ENCODE results near the gene VPS37C. TPM values are rescaled to one million over a fixed set of nuclear protein-coding genes. Genes with fewer than 3 reads are reported as not detected.
A peak's percentile ranks its signal among the peaks of the same experiment; 100 is the strongest.

VPS37C gene
- total RNA-seq, 1 experiment from 2014 or later: 24.0 TPM

DNA sequence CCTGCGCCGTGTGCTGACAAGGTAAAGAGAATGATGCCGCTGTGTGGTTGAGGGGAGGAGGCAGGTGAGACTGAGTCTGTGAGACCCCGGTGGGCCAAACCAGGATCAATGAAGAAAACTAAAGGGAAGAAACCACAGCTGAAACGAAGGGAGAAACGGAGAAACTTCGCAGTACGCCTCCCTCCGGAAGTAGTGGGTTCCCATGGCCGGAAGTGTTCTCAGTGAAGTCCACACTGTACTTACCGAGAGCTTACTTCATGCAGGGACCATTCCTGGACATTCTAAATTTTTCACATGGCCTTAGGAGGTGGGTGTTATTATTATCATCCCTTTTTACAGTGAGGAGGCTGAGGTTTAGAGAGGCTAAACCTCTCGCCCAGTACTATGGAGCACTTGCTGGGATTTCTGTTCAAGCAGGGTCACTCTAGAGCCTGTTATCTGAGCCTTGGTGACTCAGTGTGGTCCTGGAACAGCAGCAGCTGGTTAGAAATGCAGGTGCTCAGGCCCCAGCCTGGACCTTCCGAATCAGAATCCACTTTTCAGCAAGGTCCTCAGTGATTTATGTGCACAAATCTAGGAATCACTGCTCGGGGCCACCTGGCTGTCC lies 41.0 kb downstream of the VPS37C start:
- no peaks in the 10 kb centered on the region for H3K36me3 ChIP-seq (ENCODE audit: control insufficient read depth, insufficient read depth, low read length)
- no peak overlapping the region for H3K4me3 ChIP-seq (ENCODE audit: low read depth in 2 of 2, low read length in 2 of 2)
- no TSS peak for BruUV-seq (replicated peaks)
- no peak for TF ChIP-seq SIN3A (IDR thresholded peaks at IDR 0.05; ENCODE audit: borderline replicate concordance, insufficient read depth, low read depth, low read length)
- TF ChIP-seq, protein P1, sequence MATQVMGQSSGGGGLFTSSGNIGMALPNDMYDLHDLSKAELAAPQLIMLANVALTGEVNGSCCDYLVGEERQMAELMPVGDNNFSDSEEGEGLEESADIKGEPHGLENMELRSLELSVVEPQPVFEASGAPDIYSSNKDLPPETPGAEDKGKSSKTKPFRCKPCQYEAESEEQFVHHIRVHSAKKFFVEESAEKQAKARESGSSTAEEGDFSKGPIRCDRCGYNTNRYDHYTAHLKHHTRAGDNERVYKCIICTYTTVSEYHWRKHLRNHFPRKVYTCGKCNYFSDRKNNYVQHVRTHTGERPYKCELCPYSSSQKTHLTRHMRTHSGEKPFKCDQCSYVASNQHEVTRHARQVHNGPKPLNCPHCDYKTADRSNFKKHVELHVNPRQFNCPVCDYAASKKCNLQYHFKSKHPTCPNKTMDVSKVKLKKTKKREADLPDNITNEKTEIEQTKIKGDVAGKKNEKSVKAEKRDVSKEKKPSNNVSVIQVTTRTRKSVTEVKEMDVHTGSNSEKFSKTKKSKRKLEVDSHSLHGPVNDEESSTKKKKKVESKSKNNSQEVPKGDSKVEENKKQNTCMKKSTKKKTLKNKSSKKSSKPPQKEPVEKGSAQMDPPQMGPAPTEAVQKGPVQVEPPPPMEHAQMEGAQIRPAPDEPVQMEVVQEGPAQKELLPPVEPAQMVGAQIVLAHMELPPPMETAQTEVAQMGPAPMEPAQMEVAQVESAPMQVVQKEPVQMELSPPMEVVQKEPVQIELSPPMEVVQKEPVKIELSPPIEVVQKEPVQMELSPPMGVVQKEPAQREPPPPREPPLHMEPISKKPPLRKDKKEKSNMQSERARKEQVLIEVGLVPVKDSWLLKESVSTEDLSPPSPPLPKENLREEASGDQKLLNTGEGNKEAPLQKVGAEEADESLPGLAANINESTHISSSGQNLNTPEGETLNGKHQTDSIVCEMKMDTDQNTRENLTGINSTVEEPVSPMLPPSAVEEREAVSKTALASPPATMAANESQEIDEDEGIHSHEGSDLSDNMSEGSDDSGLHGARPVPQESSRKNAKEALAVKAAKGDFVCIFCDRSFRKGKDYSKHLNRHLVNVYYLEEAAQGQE (IDR thresholded peaks at IDR 0.05; ENCODE audit: insufficient read depth in 1 of 2, low read depth in 2 of 2, low read length in 1 of 2): no peak
- no peak for TF ChIP-seq TCF7L2 (IDR thresholded peaks at IDR 0.05; ENCODE audit: low read depth, low read length)
- TF ChIP-seq POLR2AphosphoS5 (IDR thresholded peaks at IDR 0.05; ENCODE audit: low read depth, low read length): no peak
- TF ChIP-seq, protein P2, sequence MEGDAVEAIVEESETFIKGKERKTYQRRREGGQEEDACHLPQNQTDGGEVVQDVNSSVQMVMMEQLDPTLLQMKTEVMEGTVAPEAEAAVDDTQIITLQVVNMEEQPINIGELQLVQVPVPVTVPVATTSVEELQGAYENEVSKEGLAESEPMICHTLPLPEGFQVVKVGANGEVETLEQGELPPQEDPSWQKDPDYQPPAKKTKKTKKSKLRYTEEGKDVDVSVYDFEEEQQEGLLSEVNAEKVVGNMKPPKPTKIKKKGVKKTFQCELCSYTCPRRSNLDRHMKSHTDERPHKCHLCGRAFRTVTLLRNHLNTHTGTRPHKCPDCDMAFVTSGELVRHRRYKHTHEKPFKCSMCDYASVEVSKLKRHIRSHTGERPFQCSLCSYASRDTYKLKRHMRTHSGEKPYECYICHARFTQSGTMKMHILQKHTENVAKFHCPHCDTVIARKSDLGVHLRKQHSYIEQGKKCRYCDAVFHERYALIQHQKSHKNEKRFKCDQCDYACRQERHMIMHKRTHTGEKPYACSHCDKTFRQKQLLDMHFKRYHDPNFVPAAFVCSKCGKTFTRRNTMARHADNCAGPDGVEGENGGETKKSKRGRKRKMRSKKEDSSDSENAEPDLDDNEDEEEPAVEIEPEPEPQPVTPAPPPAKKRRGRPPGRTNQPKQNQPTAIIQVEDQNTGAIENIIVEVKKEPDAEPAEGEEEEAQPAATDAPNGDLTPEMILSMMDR (IDR thresholded peaks at IDR 0.05): no peak
- H3K9me3 ChIP-seq (ENCODE audit: control insufficient read depth, insufficient read depth, low read depth, low read length): no peaks in the 10 kb centered on the region
- no peaks in the 10 kb centered on the region for H3K27me3 ChIP-seq (ENCODE audit: control insufficient read depth, insufficient read depth, low read length)
- in situ Hi-C loops (cut with HindIII; ENCODE audit: low pct_unique_long_range_greater_than_20kb, low sequenced_read_pairs): no loop called here
- ATAC-seq: 0 out of 2 replicates have a peak, but pooled peaks have one; percentile 25
- no peak overlapping the region for H3K27ac ChIP-seq (ENCODE audit: low read length)
- ChIA-PET POLR2A (no interaction called here), CTCF (no interaction called here)
- peaks cover 3% of the 10 kb centered on the region for H3K4me1 ChIP-seq (ENCODE audit: control insufficient read depth, insufficient read depth, low read length)
- intact Hi-C loops (cut with micrococcal nuclease; ENCODE audit: unreplicated experiment): no loop called here
- DNase-seq (ENCODE audit: low read depth, low spot score): no peak

DNA sequence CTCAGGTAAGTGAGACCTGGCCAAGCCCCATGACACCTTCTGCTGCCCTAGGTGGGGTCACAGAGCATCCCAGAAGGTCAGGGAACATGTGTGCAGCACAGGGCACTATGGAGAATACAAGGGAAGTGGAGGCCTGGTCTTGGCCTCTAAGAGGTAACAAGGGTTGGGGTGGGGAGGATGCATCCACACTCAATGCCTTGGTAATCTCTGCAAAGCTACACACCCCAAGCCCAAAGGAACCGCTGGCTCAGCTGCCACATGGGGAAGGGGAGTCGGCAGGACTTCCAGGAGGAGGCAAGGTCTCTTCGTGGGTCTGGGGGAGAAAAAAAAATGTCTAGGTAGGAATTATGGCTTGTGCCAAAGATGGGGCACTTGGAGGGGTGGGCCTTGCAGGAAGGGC lies 41.7 kb downstream of the VPS37C start:
- ChIA-PET POLR2A (no interaction called here), CTCF (no interaction called here)
- Histone ChIP-seq H3K4me3 (ENCODE audit: low read depth in 2 of 2, low read length in 2 of 2) (no peak overlapping the region), H3K27ac (ENCODE audit: low read length) (no peak overlapping the region), H3K4me1 (ENCODE audit: control insufficient read depth, insufficient read depth, low read length) (peaks cover 3% of the 10 kb centered on the region), H3K36me3 (ENCODE audit: control insufficient read depth, insufficient read depth, low read length) (no peaks in the 10 kb centered on the region), H3K9me3 (ENCODE audit: control insufficient read depth, insufficient read depth, low read depth, low read length) (no peaks in the 10 kb centered on the region), H3K27me3 (ENCODE audit: control insufficient read depth, insufficient read depth, low read length) (no peaks in the 10 kb centered on the region)
- DNase-seq (ENCODE audit: low read depth, low spot score) (no peak), ATAC-seq (no peak)
- TF ChIP-seq POLR2AphosphoS5 (IDR thresholded peaks at IDR 0.05; ENCODE audit: low read depth, low read length): no peak
- no peak for TF ChIP-seq SIN3A (IDR thresholded peaks at IDR 0.05; ENCODE audit: borderline replicate concordance, insufficient read depth, low read depth, low read length)
- TF ChIP-seq, protein P2 (IDR thresholded peaks at IDR 0.05): no peak
- TF ChIP-seq, protein P1 (IDR thresholded peaks at IDR 0.05; ENCODE audit: insufficient read depth in 1 of 2, low read depth in 2 of 2, low read length in 1 of 2): no peak
- no peak for TF ChIP-seq TCF7L2 (IDR thresholded peaks at IDR 0.05; ENCODE audit: low read depth, low read length)
- BruUV-seq (replicated peaks): no TSS peak
- intact Hi-C loops (cut with micrococcal nuclease; ENCODE audit: unreplicated experiment) (no loop called here), in situ Hi-C loops (cut with HindIII; ENCODE audit: low pct_unique_long_range_greater_than_20kb, low sequenced_read_pairs) (no loop called here)
